Activated CD8-positive, alpha-beta T cell treated with anti-CD3 and anti-CD28 coated beads for 36 hours (primary cell): ENCODE results near the gene PLXNA1. TPM values are rescaled to one million over a fixed set of nuclear protein-coding genes. Genes with fewer than 3 reads are reported as not detected.

Experiments used
- ATAC-seq: fragments of 200-7000 bp; cut with Tn5 transposase; one replicate; pipeline ENCODE4 v1.10.0; 2021; ENCODE audit warnings: mild to moderate bottlenecking, moderate library complexity
- CTCF ChIA-PET: fragments of 350-600 bp; sonication (Branson Sonifier 250); formaldehyde crosslinking; loops from one replicate; lab custom pipeline; 2021; ENCODE audit warnings: antibody characterized with exemption; lab: Charles Lee
- POLR2A ChIA-PET: fragments of 350-600 bp; sonication (Branson Sonifier 250); formaldehyde crosslinking; loops from one replicate; lab custom pipeline; 2021; ENCODE audit warnings: antibody characterized with exemption; lab: Charles Lee
- DNase-seq: peaks from one replicate; pipeline ENCODE4 v3.0.0-alpha.2; 2020
- H3K27ac Mint-ChIP-seq: one replicate; pipeline ENCODE4 v1.8.0; 2021; ENCODE audit warnings: mild to moderate bottlenecking, mixed read lengths
- H3K27me3 Mint-ChIP-seq: one replicate; pipeline ENCODE4 v1.8.0; 2021; ENCODE audit warnings: mixed read lengths
- H3K36me3 Mint-ChIP-seq: one replicate; pipeline ENCODE4 v1.8.0; 2021; ENCODE audit warnings: low read depth, mixed read lengths
- H3K4me1 Mint-ChIP-seq: one replicate; pipeline ENCODE4 v1.8.0; 2021; ENCODE audit warnings: low read depth, mixed read lengths
- H3K4me3 Mint-ChIP-seq: one replicate; pipeline ENCODE4 v1.8.0; 2021; ENCODE audit warnings: mild to moderate bottlenecking, moderate library complexity, mixed read lengths
- H3K9me3 Mint-ChIP-seq: one replicate; pipeline ENCODE4 v1.8.0; 2021; ENCODE audit warnings: mixed read lengths
- CTCF ChIP-seq: fragments of 200-600 bp; IDR thresholded peaks from one replicate; pipeline ENCODE4 v1.8.0; 2022; ENCODE audit warnings: antibody characterized with exemption, mild to moderate bottlenecking
- intact Hi-C: fragments of 100-400 bp; cut with micrococcal nuclease; formaldehyde crosslinking; loops from one replicate; pipeline ENCODE4 v1.10.0; 2022
- total RNA-seq, 2 experiments: library from RNA; stranded (reverse); gene quantifications; one replicate each; pipeline ENCODE4 v1.2.3, GENCODE V29; 2021

The PLXNA1 gene
- total RNA-seq, 2 experiments from 2014 or later = 5.1 to 6.6 TPM

- intact Hi-C loops = no loop called here
- POLR2A ChIA-PET = no interaction called here
- H3K4me3 Mint-ChIP-seq = no peak overlapping the region
Measured at GRCh38 chr3:126992216-126992615, 9.3 kb downstream of the PLXNA1 start.

GRCh38 chr3:126992776-126993175, 9.9 kb downstream of the PLXNA1 start:
- no peak for DNase-seq
- no peak for ATAC-seq
- POLR2A ChIA-PET = no interaction called here
- no peak overlapping the region for H3K4me3 Mint-ChIP-seq
- no peaks in the 10 kb centered on the region for H3K4me1 Mint-ChIP-seq
- no peak overlapping the region for H3K27ac Mint-ChIP-seq
- no peaks in the 10 kb centered on the region for H3K36me3 Mint-ChIP-seq
- no peak for TF ChIP-seq CTCF
- CTCF ChIA-PET = no interaction called here
- intact Hi-C loops = no loop called here
- no peaks in the 10 kb centered on the region for H3K27me3 Mint-ChIP-seq
- no peaks in the 10 kb centered on the region for H3K9me3 Mint-ChIP-seq

More at GRCh38 chr3:126992216-126992615, 9.3 kb downstream of the PLXNA1 start:
- no peak overlapping the region for H3K27ac Mint-ChIP-seq
- DNase-seq (no peak), ATAC-seq (no peak)
- CTCF ChIA-PET = no interaction called here
- no peak for TF ChIP-seq CTCF
- no peaks in the 10 kb centered on the region for H3K4me1 Mint-ChIP-seq
- H3K36me3 Mint-ChIP-seq = no peaks in the 10 kb centered on the region
- H3K9me3 Mint-ChIP-seq = no peaks in the 10 kb centered on the region
- no peaks in the 10 kb centered on the region for H3K27me3 Mint-ChIP-seq

- no peak overlapping the region for H3K27ac Mint-ChIP-seq
- no peaks in the 10 kb centered on the region for H3K9me3 Mint-ChIP-seq
- CTCF ChIA-PET = no interaction called here
- ATAC-seq (no peak), DNase-seq (no peak)
- POLR2A ChIA-PET = no interaction called here
- H3K27me3 Mint-ChIP-seq = no peaks in the 10 kb centered on the region
- H3K36me3 Mint-ChIP-seq = no peaks in the 10 kb centered on the region
- H3K4me3 Mint-ChIP-seq = no peak overlapping the region
- intact Hi-C loops = no loop called here
- TF ChIP-seq CTCF = no peak
- H3K4me1 Mint-ChIP-seq = no peaks in the 10 kb centered on the region
Measured at GRCh38 chr3:126993436-126993835, 10.5 kb downstream of the PLXNA1 start.

- TF ChIP-seq CTCF = no peak
- Mint-ChIP-seq H3K4me3 (no peak overlapping the region), H3K27me3 (no peaks in the 10 kb centered on the region), H3K36me3 (no peaks in the 10 kb centered on the region), H3K9me3 (no peaks in the 10 kb centered on the region), H3K4me1 (no peaks in the 10 kb centered on the region), H3K27ac (no peak overlapping the region)
- ChIA-PET POLR2A (no interaction called here), CTCF (no interaction called here)
- ATAC-seq (no peak), DNase-seq (no peak)
- intact Hi-C loops = no loop called here
Measured at GRCh38 chr3:126994661-126995245, 11.8 kb downstream of the PLXNA1 start.

GRCh38 chr3:126995254-126995780, 12.4 kb downstream of the PLXNA1 start:
- Mint-ChIP-seq H3K27ac (no peak overlapping the region), H3K4me3 (no peak overlapping the region), H3K4me1 (no peaks in the 10 kb centered on the region), H3K36me3 (no peaks in the 10 kb centered on the region), H3K9me3 (no peaks in the 10 kb centered on the region), H3K27me3 (no peaks in the 10 kb centered on the region)
- ATAC-seq = no peak
- POLR2A ChIA-PET = interaction anchor here (0.6 kb wide), 1 partner anchor 132 kb away, joined by 3 read pairs; no protein-coding TSS in a partner anchor
- no peak for TF ChIP-seq CTCF
- no peak for DNase-seq
- CTCF ChIA-PET = no interaction called here
- intact Hi-C loops = no loop called here
